Measurements from ENCODE around the gene ANTKMT. TPM values are rescaled to one million over a fixed set of nuclear protein-coding genes. Genes with fewer than 3 reads are reported as not detected.

The ANTKMT gene
- total RNA-seq, 1 experiment from 2014 or later = 49.6 TPM

GRCh38 chr16:722835-723633 lies 2.1 kb downstream of the ANTKMT start:
- no peak for DNase-seq
- peak overlapping the region; percentile 2 for H3K27ac Mint-ChIP-seq (ENCODE audit: unreplicated experiment)
- no TSS peak for BruUV-seq (replicated peaks)
- peaks cover 79% of the 10 kb centered on the region for H3K36me3 Mint-ChIP-seq (ENCODE audit: insufficient read depth, unreplicated experiment)
- TF ChIP-seq, protein P1, sequence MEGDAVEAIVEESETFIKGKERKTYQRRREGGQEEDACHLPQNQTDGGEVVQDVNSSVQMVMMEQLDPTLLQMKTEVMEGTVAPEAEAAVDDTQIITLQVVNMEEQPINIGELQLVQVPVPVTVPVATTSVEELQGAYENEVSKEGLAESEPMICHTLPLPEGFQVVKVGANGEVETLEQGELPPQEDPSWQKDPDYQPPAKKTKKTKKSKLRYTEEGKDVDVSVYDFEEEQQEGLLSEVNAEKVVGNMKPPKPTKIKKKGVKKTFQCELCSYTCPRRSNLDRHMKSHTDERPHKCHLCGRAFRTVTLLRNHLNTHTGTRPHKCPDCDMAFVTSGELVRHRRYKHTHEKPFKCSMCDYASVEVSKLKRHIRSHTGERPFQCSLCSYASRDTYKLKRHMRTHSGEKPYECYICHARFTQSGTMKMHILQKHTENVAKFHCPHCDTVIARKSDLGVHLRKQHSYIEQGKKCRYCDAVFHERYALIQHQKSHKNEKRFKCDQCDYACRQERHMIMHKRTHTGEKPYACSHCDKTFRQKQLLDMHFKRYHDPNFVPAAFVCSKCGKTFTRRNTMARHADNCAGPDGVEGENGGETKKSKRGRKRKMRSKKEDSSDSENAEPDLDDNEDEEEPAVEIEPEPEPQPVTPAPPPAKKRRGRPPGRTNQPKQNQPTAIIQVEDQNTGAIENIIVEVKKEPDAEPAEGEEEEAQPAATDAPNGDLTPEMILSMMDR (IDR thresholded peaks at IDR 0.05; ENCODE audit: unreplicated experiment) = no peak
- CTCF ChIA-PET = interaction anchor here (1.2 kb wide), 1 partner anchor 75 kb away, joined by 3 read pairs; no protein-coding TSS in a partner anchor
- intact Hi-C loops (cut with micrococcal nuclease; ENCODE audit: unreplicated experiment) = no loop called here
- H3K4me3 Mint-ChIP-seq (ENCODE audit: low read depth, unreplicated experiment) = no peak overlapping the region
- no peaks in the 10 kb centered on the region for H3K27me3 Mint-ChIP-seq (ENCODE audit: unreplicated experiment)
- H3K4me1 Mint-ChIP-seq (ENCODE audit: low read depth, unreplicated experiment) = peaks cover 19% of the 10 kb centered on the region
- no peaks in the 10 kb centered on the region for H3K9me3 Mint-ChIP-seq (ENCODE audit: low read depth, unreplicated experiment)

DNA sequence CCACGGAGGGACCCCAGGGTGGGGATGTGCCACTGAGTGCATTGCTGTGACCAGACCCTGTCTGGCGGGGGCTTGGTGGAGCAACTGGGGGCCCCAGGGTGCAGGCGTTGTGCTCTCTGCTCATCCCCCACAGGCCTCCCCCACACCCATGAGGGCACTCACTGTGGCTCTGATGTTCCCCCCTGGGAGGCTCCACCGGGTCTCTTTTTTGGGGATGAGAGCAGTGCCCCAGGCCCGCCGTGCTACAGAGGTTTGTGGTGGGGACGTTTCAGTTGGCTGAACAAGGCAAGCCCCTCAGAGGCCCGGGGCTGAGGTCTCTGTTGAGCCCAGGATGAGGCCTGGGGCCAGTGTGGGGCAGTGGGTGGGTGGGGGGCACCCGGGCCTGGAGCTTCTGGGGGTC lies 2.7 kb downstream of the ANTKMT start:
- no TSS peak for BruUV-seq (replicated peaks)
- Mint-ChIP-seq H3K4me1 (ENCODE audit: low read depth, unreplicated experiment) (peaks cover 16% of the 10 kb centered on the region), H3K27me3 (ENCODE audit: unreplicated experiment) (no peaks in the 10 kb centered on the region), H3K4me3 (ENCODE audit: low read depth, unreplicated experiment) (no peak overlapping the region), H3K27ac (ENCODE audit: unreplicated experiment) (no peak overlapping the region), H3K9me3 (ENCODE audit: low read depth, unreplicated experiment) (no peaks in the 10 kb centered on the region), H3K36me3 (ENCODE audit: insufficient read depth, unreplicated experiment) (peaks cover 78% of the 10 kb centered on the region)
- CTCF ChIA-PET = interaction anchor here (1.2 kb wide), 1 partner anchor 76 kb away, joined by 3 read pairs; no protein-coding TSS in a partner anchor
- no peak for DNase-seq
- TF ChIP-seq, protein P1 (IDR thresholded peaks at IDR 0.05; ENCODE audit: unreplicated experiment) = no peak
- intact Hi-C loops (cut with micrococcal nuclease; ENCODE audit: unreplicated experiment) = no loop called here

DNA sequence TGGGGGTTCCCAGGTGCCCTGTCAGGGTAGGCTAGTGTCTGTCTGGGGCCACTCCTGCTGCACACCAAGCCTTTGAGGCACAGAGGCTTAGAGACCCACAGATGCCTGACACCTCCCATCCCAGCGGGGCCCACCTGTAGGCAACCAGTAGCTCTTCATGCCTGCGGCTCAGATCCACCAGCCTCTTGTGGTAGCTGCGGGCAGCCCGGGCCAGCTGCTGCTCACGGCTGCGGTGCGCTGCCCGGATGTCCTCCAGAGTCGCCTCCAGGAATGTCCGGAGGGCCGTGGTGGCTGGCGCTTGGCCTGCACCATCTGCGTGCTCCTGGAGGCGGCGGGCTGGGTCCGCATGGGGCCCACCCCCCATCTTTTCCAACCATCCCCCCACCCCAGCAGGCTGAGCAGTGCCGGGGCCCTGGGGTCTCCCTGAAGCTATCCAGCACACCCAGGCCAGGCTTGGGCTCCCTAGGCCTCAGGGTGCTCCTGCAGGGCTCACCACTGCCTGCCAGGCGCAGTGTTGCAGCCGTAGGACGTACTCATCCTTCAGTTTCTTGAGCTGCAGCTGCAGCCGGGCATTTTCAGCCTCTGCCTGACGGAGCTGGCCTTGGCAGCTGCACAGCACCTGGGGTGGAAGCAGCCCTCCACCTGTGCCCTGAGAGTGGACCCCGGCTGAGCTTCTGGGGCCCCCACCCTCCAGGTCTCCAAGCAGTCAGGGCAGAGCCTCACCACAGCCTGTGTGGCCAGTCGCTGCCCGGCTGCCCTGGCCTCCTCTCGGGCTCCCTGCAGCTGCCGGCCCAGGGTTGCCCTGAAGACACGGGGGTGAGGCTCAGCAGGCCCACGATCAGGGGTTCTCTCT lies 3.5 kb downstream of the ANTKMT start:
- H3K4me3 Mint-ChIP-seq (ENCODE audit: low read depth, unreplicated experiment) = no peak overlapping the region
- no peak for DNase-seq
- no peaks in the 10 kb centered on the region for H3K27me3 Mint-ChIP-seq (ENCODE audit: unreplicated experiment)
- no TSS peak for BruUV-seq (replicated peaks)
- CTCF ChIA-PET = interaction anchor here (1.1 kb wide), 1 partner anchor 17 kb away, joined by 3 read pairs; no protein-coding TSS in a partner anchor
- intact Hi-C loops (cut with micrococcal nuclease; ENCODE audit: unreplicated experiment) = no loop called here
- TF ChIP-seq, protein P1 (IDR thresholded peaks at IDR 0.05; ENCODE audit: unreplicated experiment) = no peak
- peaks cover 74% of the 10 kb centered on the region for H3K36me3 Mint-ChIP-seq (ENCODE audit: insufficient read depth, unreplicated experiment)
- H3K9me3 Mint-ChIP-seq (ENCODE audit: low read depth, unreplicated experiment) = no peaks in the 10 kb centered on the region
- H3K27ac Mint-ChIP-seq (ENCODE audit: unreplicated experiment) = no peak overlapping the region
- peaks cover 9% of the 10 kb centered on the region for H3K4me1 Mint-ChIP-seq (ENCODE audit: low read depth, unreplicated experiment)

GRCh38 chr16:725041-725376 lies 4.1 kb downstream of the ANTKMT start:
- H3K4me1 Mint-ChIP-seq (ENCODE audit: low read depth, unreplicated experiment) = peaks cover 3% of the 10 kb centered on the region
- no peak overlapping the region for H3K4me3 Mint-ChIP-seq (ENCODE audit: low read depth, unreplicated experiment)
- TF ChIP-seq, protein P1 (IDR thresholded peaks at IDR 0.05; ENCODE audit: unreplicated experiment) = no peak
- H3K27ac Mint-ChIP-seq (ENCODE audit: unreplicated experiment) = no peak overlapping the region
- peaks cover 74% of the 10 kb centered on the region for H3K36me3 Mint-ChIP-seq (ENCODE audit: insufficient read depth, unreplicated experiment)
- CTCF ChIA-PET = interaction anchor here (1.1 to 1.8 kb wide), 2 partner anchors 9 to 16 kb away, joined by 3 to 10 read pairs; no protein-coding TSS in a partner anchor
- no peaks in the 10 kb centered on the region for H3K27me3 Mint-ChIP-seq (ENCODE audit: unreplicated experiment)
- no peaks in the 10 kb centered on the region for H3K9me3 Mint-ChIP-seq (ENCODE audit: low read depth, unreplicated experiment)
- intact Hi-C loops (cut with micrococcal nuclease; ENCODE audit: unreplicated experiment) = no loop called here
- DNase-seq = no peak
- no TSS peak for BruUV-seq (replicated peaks)

Data from Calu3 (cell line).